AG04449 (cell line): ENCODE measurements around the gene SIRT2.

ENCODE experiments used
- CTCF ChIA-PET: fragments of 350-600 bp; formaldehyde crosslinking; extraction: SDS; loops from one replicate; lab custom pipeline; 2021; ENCODE audit warnings: antibody characterized with exemption; lab: Yijun Ruan, JAX
- POLR2A ChIA-PET: fragments of 400-600, 350-600 bp; formaldehyde crosslinking; extraction: SDS; loops from one replicate; lab custom pipeline; 2020; ENCODE audit warnings: antibody characterized with exemption, inconsistent platforms; lab: Yijun Ruan, JAX
- DNase-seq: peaks from one replicate; pipeline ENCODE4 v3.0.0-alpha.2; 2010; ENCODE audit warnings: low read depth, low spot score
- H3K4me3 ChIP-seq: 2 replicates; pipeline ENCODE4 v1.5.1; 2011; ENCODE audit warnings: low read depth, mild to moderate bottlenecking, control low read depth, low read length
- CTCF ChIP-seq: IDR thresholded peaks from one replicate; pipeline ENCODE4 v1.5.1; 2011; ENCODE audit warnings: mild to moderate bottlenecking, moderate library complexity, low read length, control low read depth, inconsistent platforms; ENCODE audit not compliant: insufficient read depth; ENCODE audit errors: missing control alignments

The SIRT2 gene

GRCh38 chr19:38921420-38922274 is 22.2 kb upstream of the SIRT2 start:
- no peak for TF ChIP-seq CTCF
- no peak overlapping the region for H3K4me3 ChIP-seq
- no peak for DNase-seq
- ChIA-PET CTCF (interaction anchor here (2.0 kb wide), 1 partner anchor 9 kb away, joined by 14 read pairs; the partner anchor contains the start of genes MRPS12 and SARS2), POLR2A (interaction anchor here (0.5 kb wide), 1 partner anchor 100 kb away, joined by 4 read pairs; no protein-coding TSS in a partner anchor)

- CTCF ChIA-PET: interaction anchor here (2.0 to 9.5 kb wide), 2 partner anchors 8 to 10 kb away, joined by 14 to 90 read pairs; partner anchors contain the start of genes MRPS12 and SARS2
- no peak overlapping the region for H3K4me3 ChIP-seq
- DNase-seq: no peak
- no peak for TF ChIP-seq CTCF
- POLR2A ChIA-PET: interaction anchor here (0.5 kb wide), 1 partner anchor 99 kb away, joined by 4 read pairs; no protein-coding TSS in a partner anchor
These were observed 21.4 kb upstream of the SIRT2 start for GRCh38 chr19:38920602-38921419.

DNA sequence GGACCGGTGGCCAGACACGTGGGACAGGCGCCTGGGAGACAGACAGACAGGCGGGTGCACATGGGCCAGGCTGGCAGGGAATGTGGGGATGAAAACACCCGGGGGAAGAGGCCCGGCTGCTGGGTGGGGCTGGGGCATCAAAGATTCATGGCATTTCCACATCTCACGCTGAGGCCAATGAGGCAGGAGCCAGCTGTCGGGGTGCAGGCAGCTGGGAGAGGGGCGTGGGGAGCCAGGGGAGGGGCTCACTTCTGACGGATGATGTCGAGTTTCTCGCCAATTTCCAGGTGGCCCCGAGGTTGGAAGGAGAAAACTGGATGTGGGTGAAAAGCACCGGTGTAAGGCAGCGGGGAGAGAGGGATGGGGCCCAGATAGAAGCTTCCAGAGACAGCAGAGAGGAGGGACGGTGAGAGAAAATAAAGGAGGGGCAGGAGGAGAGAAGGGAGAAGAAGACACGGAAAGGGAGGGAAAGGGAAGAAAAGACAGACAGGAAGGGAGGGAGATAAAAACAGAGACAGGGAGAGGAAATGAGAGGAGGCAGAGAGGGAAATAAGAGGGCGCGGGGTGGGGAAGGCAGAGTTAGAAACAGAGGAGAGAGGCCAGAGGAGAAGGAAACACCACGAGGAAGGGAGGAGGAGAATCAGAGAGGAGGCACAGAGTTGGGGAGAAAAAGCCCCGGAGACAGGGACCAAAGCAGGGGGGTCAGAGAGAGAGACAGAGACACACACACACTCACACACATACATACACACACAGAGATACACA is 20.6 kb upstream of the SIRT2 start:
- no peak overlapping the region for H3K4me3 ChIP-seq
- ChIA-PET CTCF (interaction anchor here (9.5 kb wide), 1 partner anchor 8 kb away, joined by 90 read pairs; the partner anchor contains the start of genes MRPS12 and SARS2), POLR2A (no interaction called here)
- TF ChIP-seq CTCF: no peak
- DNase-seq: no peak

DNA sequence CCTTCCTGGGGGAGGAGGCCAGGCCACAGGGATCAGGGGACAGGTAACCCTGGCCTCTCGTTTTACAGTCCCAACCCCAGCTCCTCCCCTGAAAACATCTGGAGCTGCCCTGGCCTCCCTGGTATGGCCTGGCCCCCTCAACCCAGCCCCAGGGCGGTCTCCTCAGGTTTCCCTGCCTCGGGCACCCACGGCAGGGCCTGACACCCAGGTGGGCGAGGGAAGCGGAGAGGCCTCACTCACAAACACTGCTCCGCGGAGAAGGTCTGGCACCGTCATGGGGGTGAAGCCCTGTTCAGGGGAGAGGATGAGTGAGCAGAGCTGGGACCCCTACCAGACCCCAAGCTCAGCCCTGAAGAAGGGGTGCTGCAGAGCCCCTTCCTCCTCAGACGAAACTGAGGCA is 19.1 kb upstream of the SIRT2 start:
- H3K4me3 ChIP-seq: no peak overlapping the region
- no peak for DNase-seq
- CTCF ChIA-PET: interaction anchor here (1.1 to 9.5 kb wide), 3 partner anchors 10 to 515 kb away, joined by 3 to 90 read pairs (median 4); partner anchors contain the start of genes FAM98C, MRPS12 and SARS2
- POLR2A ChIA-PET: no interaction called here
- no peak for TF ChIP-seq CTCF

DNA sequence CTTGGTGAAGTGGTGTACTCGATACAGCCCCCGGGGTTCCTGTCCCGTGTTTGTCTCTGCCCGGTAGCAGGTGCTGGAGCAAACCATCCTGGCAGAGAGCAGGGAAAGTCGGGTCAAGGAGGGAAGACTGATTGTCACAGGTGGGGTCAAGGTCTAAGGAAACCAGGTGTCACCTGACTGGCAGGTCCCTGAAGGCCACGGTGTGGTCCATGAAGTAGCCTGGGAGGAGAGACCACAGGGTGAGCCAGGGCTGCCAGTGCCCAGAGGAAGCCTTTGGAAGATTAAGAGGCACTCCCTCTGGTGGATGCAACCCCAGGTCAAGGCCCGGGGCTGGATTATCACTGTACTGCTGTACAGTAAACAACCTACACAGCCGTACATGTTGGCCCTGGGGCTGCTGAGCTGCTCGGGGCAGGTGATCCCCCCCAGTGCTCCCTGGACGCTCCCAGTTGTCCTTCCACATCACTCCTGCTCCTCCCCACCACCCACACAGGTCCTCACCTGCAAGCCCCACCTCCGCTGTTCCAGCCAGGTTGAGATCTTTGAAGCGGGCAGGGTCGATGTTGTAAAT is 18.6 kb upstream of the SIRT2 start:
- POLR2A ChIA-PET: no interaction called here

More for the DNA sequence above, 18.6 kb upstream of the SIRT2 start:
- no peak overlapping the region for H3K4me3 ChIP-seq
- TF ChIP-seq CTCF: no peak
- CTCF ChIA-PET: interaction anchor here (1.7 to 9.5 kb wide), 2 partner anchors 10 to 515 kb away, joined by 4 to 90 read pairs; partner anchors contain the start of genes FAM98C, MRPS12 and SARS2
- no peak for DNase-seq
